ENCODE data around the gene IRAK1BP1. TPM values are rescaled to one million over a fixed set of nuclear protein-coding genes. Genes with fewer than 3 reads are reported as not detected.

IRAK1BP1 gene
- polyA plus RNA-seq, 2 of the 4 experiments (the other 2 are of a cell fraction), result 0.92 to 2.6 TPM

GRCh38 chr6:78829407-78829806, 37.9 kb upstream of the IRAK1BP1 start:
- Histone ChIP-seq H3K4me2 (no peak overlapping the region), H3K27ac (no peak overlapping the region), H3K4me3 (no peak overlapping the region), H3K4me1 (no peaks in the 10 kb centered on the region), H3K9me3 (no peaks in the 10 kb centered on the region)
- ChIA-PET CTCF (no interaction called here), POLR2A (no interaction called here)
- no peak for TF ChIP-seq RCOR1 (IDR thresholded peaks at IDR 0.05; ENCODE audit: low read depth, low read length)
- no peak for TF ChIP-seq BHLHE40 (IDR thresholded peaks at IDR 0.05; ENCODE audit: low read depth, low read length)
- TF ChIP-seq HDAC2 (IDR thresholded peaks at IDR 0.05), result no peak
- no peak for TF ChIP-seq CBX8 (IDR thresholded peaks at IDR 0.05)
- no peak for TF ChIP-seq JUNB (IDR thresholded peaks at IDR 0.05)
- no peak for TF ChIP-seq POLR2A (IDR thresholded peaks at IDR 0.05; ENCODE audit: low read length)
- no peak for TF ChIP-seq USF2 (IDR thresholded peaks at IDR 0.05)
- no peak for TF ChIP-seq ELK1 (IDR thresholded peaks at IDR 0.05; ENCODE audit: low read depth, low read length)
- no peak for ATAC-seq
- no peak for FAIRE-seq
- WGBS (ENCODE audit: missing lambda C conversion rate), result 36% methylated on average over 3 of the region's 3 CpGs
- no peak for DNase-seq (ENCODE audit: low read depth in 1 of 2, low spot score in 1 of 2)

- Histone ChIP-seq H3K27ac (no peak overlapping the region), H3K4me2 (no peak overlapping the region), H3K4me3 (no peak overlapping the region), H3K4me1 (no peaks in the 10 kb centered on the region), H3K9me3 (no peaks in the 10 kb centered on the region)
- ChIA-PET CTCF (no interaction called here), POLR2A (no interaction called here)
- DNase-seq (ENCODE audit: low read depth in 1 of 2, low spot score in 1 of 2) (no peak), FAIRE-seq (no peak), ATAC-seq (no peak)
- 46% methylated on average over 2 of the region's 2 CpGs for whole genome bisulfite sequencing (ENCODE audit: missing lambda C conversion rate)
- no peak for TF ChIP-seq MAZ (IDR thresholded peaks at IDR 0.05; ENCODE audit: borderline replicate concordance, low read depth, low read length)
- TF ChIP-seq HMGXB4 (CRISPR knock-in tag; IDR thresholded peaks at IDR 0.05; ENCODE audit: borderline replicate concordance), result no peak
Measured at GRCh38 chr6:78830805-78831204, 36.5 kb upstream of the IRAK1BP1 start.

- Histone ChIP-seq H3K4me2 (no peak overlapping the region), H3K9me3 (no peaks in the 10 kb centered on the region), H3K27ac (no peak overlapping the region), H3K4me3 (no peak overlapping the region), H3K4me1 (no peaks in the 10 kb centered on the region)
- ATAC-seq (no peak), FAIRE-seq (no peak), DNase-seq (ENCODE audit: low read depth in 1 of 2, low spot score in 1 of 2) (no peak)
- POLR2A ChIA-PET, result no interaction called here
- CTCF ChIA-PET, result no interaction called here
- WGBS (ENCODE audit: missing lambda C conversion rate), result 67% methylated on average over 2 of the region's 2 CpGs
- TF ChIP-seq NFE2L2 (conservative IDR thresholded peaks at IDR 0.05; ENCODE audit: low read length) (no peak), CEBPB (IDR thresholded peaks at IDR 0.05) (no peak), PBX3 (IDR thresholded peaks at IDR 0.05) (no peak), MAZ (IDR thresholded peaks at IDR 0.05; ENCODE audit: borderline replicate concordance, low read depth, low read length) (no peak), ELK1 (IDR thresholded peaks at IDR 0.05; ENCODE audit: low read depth, low read length) (no peak), MAX (IDR thresholded peaks at IDR 0.05) (no peak), CHD2 (IDR thresholded peaks at IDR 0.05; ENCODE audit: low read length, partially characterized antibody) (no peak), HEYL (CRISPR knock-in tag; IDR thresholded peaks at IDR 0.05) (no peak), USF2 (IDR thresholded peaks at IDR 0.05) (no peak), REST (IDR thresholded peaks at IDR 0.05) (no peak), GATA3 (IDR thresholded peaks at IDR 0.05; ENCODE audit: borderline replicate concordance) (no peak), HMGXB4 (CRISPR knock-in tag; IDR thresholded peaks at IDR 0.05; ENCODE audit: borderline replicate concordance) (no peak), RAD21 (conservative IDR thresholded peaks at IDR 0.05 in 1 of 2, IDR thresholded peaks at IDR 0.05 in 1 of 2) (no peak), RARB (CRISPR knock-in tag; IDR thresholded peaks at IDR 0.05) (no peak), JUNB (IDR thresholded peaks at IDR 0.05) (no peak), SMC3 (IDR thresholded peaks at IDR 0.05) (no peak)
Measured at GRCh38 chr6:78831492-78831891, 35.9 kb upstream of the IRAK1BP1 start.
